Kidney (tissue), 14 donors: ENCODE measurements around the gene IL22RA2. TPM values are rescaled to one million over a fixed set of nuclear protein-coding genes. Genes with fewer than 3 reads are reported as not detected.
A peak's percentile ranks its signal among the peaks of the same experiment; 100 is the strongest.

Experiments
- DNase-seq, 5 donors: peaks; one replicate each; pipeline ENCODE4 v3.0.0-alpha.2; 2013 to 2020
- FAIRE-seq: peaks from 2 replicates; lab custom pipeline; 2012; peaks lifted over from hg19 to GRCh38; lab: Jason Lieb, UNC
- H3K27ac ChIP-seq, 2 donors: one replicate each; pipeline ENCODE4 v1.7.0; 2013; ENCODE audit warnings: low read depth in 2 of 2, low read length in 2 of 2, inconsistent platforms in 1 of 2
- H3K27me3 ChIP-seq: one replicate; pipeline ENCODE4 v1.7.1; 2013; ENCODE audit warnings: low read length, inconsistent platforms; ENCODE audit not compliant: control insufficient read depth, insufficient read depth
- H3K36me3 ChIP-seq, 3 donors: one replicate each; pipeline versions ENCODE4 v1.7.0 to v1.7.1; 2013; ENCODE audit warnings: low read length in 3 of 3, control low read depth in 1 of 3, inconsistent platforms in 1 of 3; ENCODE audit not compliant: insufficient read depth in 3 of 3, control insufficient read depth in 2 of 3
- H3K4me1 ChIP-seq, 3 donors: one replicate each; pipeline versions ENCODE4 v1.7.0 to v1.7.1; 2013; ENCODE audit warnings: low read length in 3 of 3, inconsistent platforms in 1 of 3, low read depth in 1 of 3; ENCODE audit not compliant: control insufficient read depth in 2 of 3, insufficient read depth in 2 of 3
- H3K4me3 ChIP-seq, 3 donors: one replicate each; pipeline versions ENCODE4 v1.7.0 to v1.8.1; 2013; ENCODE audit warnings: low read length in 3 of 3, control low read depth in 1 of 3, inconsistent platforms in 1 of 3
- H3K9ac ChIP-seq, 3 donors: one replicate each; pipeline versions ENCODE4 v1.7.0 to v1.7.1; 2013; ENCODE audit warnings: low read length in 3 of 3, control low read depth in 1 of 3, inconsistent platforms in 1 of 3
- H3K9me3 ChIP-seq, 3 donors: one replicate each; pipeline versions ENCODE4 v1.7.0 to v1.7.1; 2013; ENCODE audit warnings: low read length in 3 of 3, control low read depth in 1 of 3, inconsistent platforms in 1 of 3; ENCODE audit not compliant: control insufficient read depth in 2 of 3, insufficient read depth in 1 of 3
- intact Hi-C: fragments of 100-400 bp; cut with DNase I; formaldehyde crosslinking; loops from one replicate; pipeline ENCODE4 v1.11.1; 2022
- polyA plus RNA-seq: library from polyadenylated mRNA; stranded (reverse); fragments of 350-450 nt; fragmentation: Illumina TruSeq; extraction: RNeasy Lipid Tissue Mini Kit (QIAGEN cat#74804); gene quantifications from one replicate; pipeline ENCODE4 v1.2.3, GENCODE V29; 2014; ENCODE audit warnings: low read depth, low replicate concordance; ENCODE audit not compliant: insufficient read depth
- total RNA-seq: library from RNA; stranded (reverse); fragmentation: NEBNext Ultra II Directional; extraction: Animal tissue kit (Norgen Biotek cat#: 25700); gene quantifications from one replicate; pipeline ENCODE4 v1.2.1, GENCODE V29; 2021
- TF ChIP-seq, protein P1 (sequence below): IDR thresholded peaks from 3 replicates; pipeline ENCODE4 v1.5.1; 2012; ENCODE audit warnings: mild to moderate bottlenecking, moderate library complexity, borderline replicate concordance; ENCODE audit not compliant: insufficient read depth; ENCODE audit errors: extremely low read depth
- donor health status: control.
- donor health status: control.
- donor health status: control.
- donor health status: control.
- donor health status: control.
- donor health status: DM: yes; HTN: yes; CAD: no.
- donor health status: Normal renal cell carcinoma (clear cell type).

Gene IL22RA2
- total and polyA plus RNA-seq, 2 donors from 2014 or later: not detected

GRCh38 chr6:137145421-137145820 lies 28.0 kb downstream of the IL22RA2 start:
- H3K4me1 ChIP-seq: no peaks in the 10 kb centered on the region
- no peaks in the 10 kb centered on the region for H3K36me3 ChIP-seq
- H3K4me3 ChIP-seq: no peak overlapping the region
- no peak overlapping the region for H3K27ac ChIP-seq
- intact Hi-C loops: no loop called here
- H3K27me3 ChIP-seq: no peaks in the 10 kb centered on the region
- TF ChIP-seq, protein P1, sequence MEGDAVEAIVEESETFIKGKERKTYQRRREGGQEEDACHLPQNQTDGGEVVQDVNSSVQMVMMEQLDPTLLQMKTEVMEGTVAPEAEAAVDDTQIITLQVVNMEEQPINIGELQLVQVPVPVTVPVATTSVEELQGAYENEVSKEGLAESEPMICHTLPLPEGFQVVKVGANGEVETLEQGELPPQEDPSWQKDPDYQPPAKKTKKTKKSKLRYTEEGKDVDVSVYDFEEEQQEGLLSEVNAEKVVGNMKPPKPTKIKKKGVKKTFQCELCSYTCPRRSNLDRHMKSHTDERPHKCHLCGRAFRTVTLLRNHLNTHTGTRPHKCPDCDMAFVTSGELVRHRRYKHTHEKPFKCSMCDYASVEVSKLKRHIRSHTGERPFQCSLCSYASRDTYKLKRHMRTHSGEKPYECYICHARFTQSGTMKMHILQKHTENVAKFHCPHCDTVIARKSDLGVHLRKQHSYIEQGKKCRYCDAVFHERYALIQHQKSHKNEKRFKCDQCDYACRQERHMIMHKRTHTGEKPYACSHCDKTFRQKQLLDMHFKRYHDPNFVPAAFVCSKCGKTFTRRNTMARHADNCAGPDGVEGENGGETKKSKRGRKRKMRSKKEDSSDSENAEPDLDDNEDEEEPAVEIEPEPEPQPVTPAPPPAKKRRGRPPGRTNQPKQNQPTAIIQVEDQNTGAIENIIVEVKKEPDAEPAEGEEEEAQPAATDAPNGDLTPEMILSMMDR: no peak
- DNase-seq (no peak), FAIRE-seq (no peak)
- no peaks in the 10 kb centered on the region for H3K9me3 ChIP-seq
- H3K9ac ChIP-seq: no peak overlapping the region

GRCh38 chr6:137136065-137136464 lies 37.4 kb downstream of the IL22RA2 start:
- Histone ChIP-seq H3K27ac (no peak overlapping the region), H3K4me1 (no peaks in the 10 kb centered on the region), H3K36me3 (no peaks in the 10 kb centered on the region), H3K27me3 (no peaks in the 10 kb centered on the region), H3K4me3 (no peak overlapping the region), H3K9me3 (peaks cover 0 to 6% (median 0%) of the 10 kb centered on the region in 3 donors), H3K9ac (no peak overlapping the region)
- no peak for FAIRE-seq
- no peak for DNase-seq
- TF ChIP-seq, protein P1: peak; percentile 11
- intact Hi-C loops: no loop called here

DNA sequence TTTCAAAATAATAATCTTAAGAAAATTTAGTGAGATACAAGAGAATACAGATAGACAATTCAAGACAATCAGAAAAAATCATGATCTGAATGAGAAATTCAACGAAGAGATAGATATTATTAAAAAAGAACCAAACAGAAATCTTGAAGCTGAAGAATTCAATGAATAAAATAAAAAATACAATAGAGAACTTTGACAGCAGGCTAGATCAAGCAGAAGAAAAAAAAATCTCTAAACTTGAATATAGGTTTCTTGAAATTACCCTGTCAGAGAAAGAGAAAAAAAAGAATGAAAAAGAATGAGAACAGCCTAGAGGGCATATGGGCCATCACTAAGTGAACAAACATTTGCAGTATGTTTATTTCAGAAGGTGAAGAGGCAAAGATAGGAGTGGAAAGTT lies 39.0 kb downstream of the IL22RA2 start:
- intact Hi-C loops: no loop called here
- Histone ChIP-seq H3K27me3 (no peaks in the 10 kb centered on the region), H3K4me3 (no peak overlapping the region), H3K4me1 (no peaks in the 10 kb centered on the region), H3K9me3 (peaks cover 0 to 6% (median 0%) of the 10 kb centered on the region in 3 donors), H3K9ac (no peak overlapping the region), H3K36me3 (no peaks in the 10 kb centered on the region), H3K27ac (no peak overlapping the region)
- DNase-seq (no peak), FAIRE-seq (peak; percentile 21)
- TF ChIP-seq, protein P1: no peak

DNA sequence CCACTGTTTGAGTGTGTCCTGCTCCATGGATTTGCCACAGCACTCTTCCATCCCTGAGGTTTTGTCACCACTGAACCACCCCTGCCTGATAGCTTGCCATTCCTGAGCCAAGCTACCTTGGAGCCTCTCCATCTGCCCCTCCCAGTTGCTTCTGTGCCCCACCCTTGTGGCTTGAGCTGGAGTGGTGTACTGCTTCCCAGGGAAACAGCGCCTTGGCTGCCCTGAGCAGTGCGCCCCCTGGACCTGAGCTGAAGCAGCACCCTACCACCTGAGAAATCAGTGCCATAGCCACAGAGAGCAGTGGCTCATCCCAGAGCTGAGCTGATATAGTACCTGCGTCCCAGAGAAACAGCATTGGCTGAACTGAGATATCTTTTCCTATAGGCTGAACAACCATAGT lies 40.3 kb downstream of the IL22RA2 start:
- Histone ChIP-seq H3K9me3 (peaks cover 0 to 10% (median 0%) of the 10 kb centered on the region in 3 donors), H3K27me3 (no peaks in the 10 kb centered on the region), H3K4me1 (no peaks in the 10 kb centered on the region), H3K9ac (no peak overlapping the region), H3K27ac (no peak overlapping the region), H3K4me3 (no peak overlapping the region), H3K36me3 (no peaks in the 10 kb centered on the region)
- TF ChIP-seq, protein P1: no peak
- DNase-seq (no peak), FAIRE-seq (no peak)
- intact Hi-C loops: no loop called here
